Psoas muscle (tissue), 8 donors: Measurements from ENCODE around the gene WFDC10B. TPM values are rescaled to one million over a fixed set of nuclear protein-coding genes. Genes with fewer than 3 reads are reported as not detected.

ENCODE experiments used
- ATAC-seq, 4 donors: fragments of 200-7000 bp; cut with Tn5 transposase; one replicate each; pipeline ENCODE4 v1.9.1; 2020; ENCODE audit warnings: moderate library complexity in 3 of 4, mild to moderate bottlenecking in 2 of 4
- DNase-seq, 2 donors: peaks; one replicate each; pipeline ENCODE4 v3.0.0-alpha.2; 2020
- H3K27ac ChIP-seq: fragments of 200-600 bp; one replicate; pipeline ENCODE4 v1.8.0; 2022
- H3K27me3 ChIP-seq, 3 donors: fragments of 200-600 bp in 1 of 3; one replicate each; pipeline versions ENCODE4 v1.6.1 to v1.8.0; 2013 to 2022; ENCODE audit warnings: low read length in 2 of 3, mild to moderate bottlenecking in 2 of 3, moderate library complexity in 1 of 3; ENCODE audit not compliant: insufficient read depth in 3 of 3
- H3K36me3 ChIP-seq, 2 donors: fragments of 200-600 bp in 1 of 2; one replicate each; pipeline versions ENCODE4 v1.6.1 to v1.8.0; 2013 to 2022; ENCODE audit warnings: low read depth in 1 of 2, mild to moderate bottlenecking in 1 of 2, moderate library complexity in 1 of 2; ENCODE audit not compliant: insufficient read depth in 1 of 2
- H3K4me1 ChIP-seq: fragments of 200-600 bp; one replicate; pipeline ENCODE4 v1.8.0; 2022
- H3K4me3 ChIP-seq: fragments of 200-600 bp; one replicate; pipeline ENCODE4 v1.8.0; 2022; ENCODE audit warnings: mild to moderate bottlenecking
- H3K9me3 ChIP-seq: fragments of 200-600 bp; one replicate; pipeline ENCODE4 v1.8.0; 2022
- WGBS, 3 donors: extraction: QIAGEN DNeasy Blood & Tissue Kit; methylation state at CpG; one replicate each; pipeline versions ENCODE4 v1.1.6 to v1.1.7; 2013; 5-methylcytosine and 5-hydroxymethylcytosine counted together
- intact Hi-C, 2 donors: fragments of 100-400 bp; cut with DNase I; formaldehyde crosslinking; loops; one replicate each; pipeline versions ENCODE4 v1.11.0 to v1.14.2; 2022
- long read RNA-seq, 2 donors: library from polyadenylated mRNA; unstranded; transcript quantifications; one replicate each; pipeline ENCODE4 v2.0.0, GENCODE V29; 2021
- polyA plus RNA-seq, 3 donors: library from polyadenylated mRNA; stranded (reverse); fragments of 200-250 nt; gene quantifications; one replicate each; pipeline ENCODE4 v1.2.3, GENCODE V29; 2013
- total RNA-seq, 4 donors: library from RNA; stranded (reverse); fragmentation: NEBNext Ultra II Directional in 2 of 4; extraction: Animal tissue kit (Norgen Biotek cat#: 25700) in 2 of 4; gene quantifications; one replicate each; pipeline versions ENCODE4 v1.2.1 to v1.2.4, GENCODE V29; 2021 to 2023
- TF ChIP-seq, protein P1 (sequence below): fragments of 200-600 bp; IDR thresholded peaks from one replicate; pipeline ENCODE4 v1.8.0; 2022; ENCODE audit warnings: antibody characterized with exemption
- donor health status: healthy with polysubstance abuse.
- donor health status: DM: no; HTN: no; CAD: no; lungs with moderate emphysema.
- donor health status: Bipolar disorder and iron deficiency.
- donor health status: healthy.
- donor health status: DM: yes; HTN: yes; CAD: no.
- donor health status: DM: no; HTN: no; CAD: no.
- donor health status: DM: no; HTN: no; CAD: no.
- donor health status: DM: yes; HTN: yes; CAD: no.

WFDC10B gene
- total RNA-seq = not detected
- polyA plus RNA-seq = not detected
- long read RNA-seq, donor 1 = 0 reads
- long read RNA-seq, donor 2 = 0 reads

DNA sequence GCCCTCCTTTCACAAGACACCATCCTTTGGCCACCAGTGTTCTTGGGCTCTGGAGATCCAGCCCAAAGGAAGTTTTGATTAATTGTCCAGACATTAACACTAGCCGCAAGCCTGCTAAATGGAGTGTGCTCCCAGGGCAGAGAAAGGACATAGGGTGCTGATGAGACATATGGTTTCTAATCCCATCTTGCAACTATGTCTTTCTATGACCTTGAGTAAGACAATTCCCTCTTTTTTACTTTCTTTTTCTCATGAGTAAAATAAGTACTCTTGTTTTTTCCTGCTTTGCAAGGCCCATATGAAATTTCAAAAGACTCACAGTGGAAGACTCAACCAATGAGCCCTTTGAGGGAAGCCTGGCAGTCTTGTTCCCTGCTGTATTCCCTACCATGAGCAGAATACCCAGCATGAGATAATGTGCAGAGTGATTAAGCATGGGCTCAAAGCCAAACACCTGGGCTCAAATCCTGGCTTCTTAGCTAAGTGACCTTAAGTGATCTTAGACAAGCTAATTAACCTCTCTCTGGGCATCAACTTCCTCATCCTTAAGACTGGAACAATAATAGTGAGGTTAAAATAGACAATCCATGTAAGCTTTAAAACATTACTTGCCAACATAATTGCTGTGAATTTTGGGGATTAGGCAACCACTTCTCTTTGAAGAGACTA is at the start of gene WFDC10B:
WFDC10B (minus strand) TSS at position 51 of the 669 bp plus-strand sequence. CDS start 19,027 bp downstream, outside the sequence.
- no peaks in the 10 kb centered on the region for H3K27me3 ChIP-seq
- ATAC-seq (no peak), DNase-seq (no peak)
- no peak within 1 kb of the TSS for H3K27ac ChIP-seq
- WGBS, 3 donors = 44 to 55% (median 54%) methylated on average over 1 of the region's 1 CpG
- H3K4me1 ChIP-seq = no peaks in the 10 kb centered on the region
- TF ChIP-seq, protein P1, sequence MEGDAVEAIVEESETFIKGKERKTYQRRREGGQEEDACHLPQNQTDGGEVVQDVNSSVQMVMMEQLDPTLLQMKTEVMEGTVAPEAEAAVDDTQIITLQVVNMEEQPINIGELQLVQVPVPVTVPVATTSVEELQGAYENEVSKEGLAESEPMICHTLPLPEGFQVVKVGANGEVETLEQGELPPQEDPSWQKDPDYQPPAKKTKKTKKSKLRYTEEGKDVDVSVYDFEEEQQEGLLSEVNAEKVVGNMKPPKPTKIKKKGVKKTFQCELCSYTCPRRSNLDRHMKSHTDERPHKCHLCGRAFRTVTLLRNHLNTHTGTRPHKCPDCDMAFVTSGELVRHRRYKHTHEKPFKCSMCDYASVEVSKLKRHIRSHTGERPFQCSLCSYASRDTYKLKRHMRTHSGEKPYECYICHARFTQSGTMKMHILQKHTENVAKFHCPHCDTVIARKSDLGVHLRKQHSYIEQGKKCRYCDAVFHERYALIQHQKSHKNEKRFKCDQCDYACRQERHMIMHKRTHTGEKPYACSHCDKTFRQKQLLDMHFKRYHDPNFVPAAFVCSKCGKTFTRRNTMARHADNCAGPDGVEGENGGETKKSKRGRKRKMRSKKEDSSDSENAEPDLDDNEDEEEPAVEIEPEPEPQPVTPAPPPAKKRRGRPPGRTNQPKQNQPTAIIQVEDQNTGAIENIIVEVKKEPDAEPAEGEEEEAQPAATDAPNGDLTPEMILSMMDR = no peak
- H3K4me3 ChIP-seq = no peak within 1 kb of the TSS
- H3K36me3 ChIP-seq = no peaks in the 10 kb centered on the region
- intact Hi-C loops = no loop called here
- no peaks in the 10 kb centered on the region for H3K9me3 ChIP-seq

DNA sequence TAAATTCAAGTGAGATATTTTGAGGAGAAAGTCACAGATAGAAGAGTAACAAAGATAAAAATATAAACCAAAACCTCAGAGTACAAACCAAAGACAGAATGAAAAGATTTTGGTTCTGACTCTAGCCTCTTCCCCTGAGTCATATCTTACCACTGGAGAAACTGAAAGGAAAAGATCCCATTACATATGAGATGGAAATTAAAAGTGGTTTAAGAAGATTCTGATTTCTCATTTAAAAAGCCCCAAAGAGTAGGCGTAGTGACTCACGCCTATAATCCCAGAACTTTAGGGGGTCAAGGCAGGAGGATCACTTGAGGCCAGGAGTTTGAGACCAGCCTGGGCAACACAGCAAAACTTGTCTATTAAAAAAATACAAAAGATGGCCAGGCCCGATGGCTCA is 47.9 kb upstream of the WFDC10B start:
- Histone ChIP-seq H3K27me3 (peaks cover 0 to 4% (median 0%) of the 10 kb centered on the region in 3 donors), H3K4me3 (no peak overlapping the region), H3K27ac (no peak overlapping the region), H3K36me3 (no peaks in the 10 kb centered on the region), H3K4me1 (no peaks in the 10 kb centered on the region), H3K9me3 (no peaks in the 10 kb centered on the region)
- WGBS, 3 donors = 82 to 96% (median 90%) methylated on average over 3 of the region's 3 CpGs
- ATAC-seq = no peak
- intact Hi-C loops = no loop called here
- DNase-seq = no peak
- TF ChIP-seq, protein P1 = no peak

DNA sequence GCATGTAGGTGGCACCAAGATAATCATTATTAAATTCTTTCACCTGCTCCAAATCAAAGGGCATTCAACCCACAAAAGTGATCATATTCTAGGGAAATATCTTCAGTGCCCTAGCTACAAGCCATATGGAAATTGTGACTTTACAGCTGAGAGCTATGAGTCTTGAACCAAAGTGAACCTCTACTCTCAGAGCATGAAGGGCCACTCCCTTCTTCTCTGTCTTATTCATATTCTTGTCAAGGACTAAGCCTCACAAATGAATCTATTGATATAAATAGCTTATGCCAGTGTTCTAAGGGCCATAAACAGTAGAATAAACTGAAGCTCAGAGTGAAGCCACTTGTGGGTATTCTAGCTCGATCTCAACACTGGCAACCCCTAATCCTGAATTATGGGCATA is 46.9 kb upstream of the WFDC10B start:
- intact Hi-C loops = no loop called here
- no peak overlapping the region for H3K27ac ChIP-seq
- TF ChIP-seq, protein P1 = no peak
- H3K4me1 ChIP-seq = no peaks in the 10 kb centered on the region
- ATAC-seq = no peak
- no peaks in the 10 kb centered on the region for H3K36me3 ChIP-seq
- H3K9me3 ChIP-seq = no peaks in the 10 kb centered on the region
- no peak for DNase-seq
- whole genome bisulfite sequencing, 3 donors = 79 to 89% (median 85%) methylated on average over 1 of the region's 1 CpG
- no peak overlapping the region for H3K4me3 ChIP-seq
- peaks cover 0 to 4% (median 0%) of the 10 kb centered on the region in 3 donors for H3K27me3 ChIP-seq

DNA sequence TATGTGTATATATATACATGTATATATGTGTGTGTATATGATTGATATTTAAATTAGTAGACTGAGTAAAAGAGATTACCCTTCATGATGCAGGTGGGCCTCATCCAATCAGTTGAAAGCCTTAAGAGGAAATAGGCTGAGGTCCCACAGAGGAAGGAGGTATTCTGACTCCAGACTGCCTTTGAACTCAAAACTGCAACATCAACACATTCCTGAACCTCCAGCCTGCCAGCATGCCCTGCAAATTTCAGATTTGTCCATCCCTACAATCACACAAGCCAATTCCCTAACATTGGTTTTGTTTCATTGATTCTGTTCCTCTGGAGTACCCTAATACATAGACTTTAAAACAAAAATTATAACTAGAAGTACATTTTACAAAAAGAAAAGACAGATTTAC is 40.2 kb upstream of the WFDC10B start:
- H3K27me3 ChIP-seq = no peaks in the 10 kb centered on the region
- intact Hi-C loops = no loop called here
- no peak overlapping the region for H3K27ac ChIP-seq
- TF ChIP-seq, protein P1 = no peak
- H3K4me3 ChIP-seq = no peak overlapping the region
- no peaks in the 10 kb centered on the region for H3K36me3 ChIP-seq
- no peak for DNase-seq
- H3K9me3 ChIP-seq = no peaks in the 10 kb centered on the region
- no peak for ATAC-seq
- no peaks in the 10 kb centered on the region for H3K4me1 ChIP-seq

DNA sequence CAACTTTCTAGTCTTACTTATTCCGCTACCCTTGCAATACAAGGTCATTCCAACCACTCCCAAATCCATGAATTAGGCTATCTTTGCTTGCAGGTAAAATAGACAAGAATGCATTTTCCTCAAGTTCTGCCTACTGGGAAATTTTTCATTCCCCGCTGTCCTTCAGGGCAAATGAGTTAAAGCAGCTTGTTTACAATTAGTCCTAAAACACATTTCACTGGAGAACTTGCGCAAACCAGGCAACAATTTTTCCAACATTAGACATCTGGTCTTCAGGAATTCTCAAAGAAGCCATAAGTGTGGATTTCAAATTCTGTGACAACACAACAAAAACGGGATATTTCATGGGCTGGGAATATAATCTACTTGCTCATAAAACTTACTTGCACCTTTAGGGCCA is 37.8 kb upstream of the WFDC10B start:
- intact Hi-C loops = no loop called here
- 85 to 88% (median 87%) methylated on average over 4 of the region's 4 CpGs for WGBS, 3 donors
- H3K4me1 ChIP-seq = no peaks in the 10 kb centered on the region
- DNase-seq (no peak), ATAC-seq (no peak)
- no peaks in the 10 kb centered on the region for H3K9me3 ChIP-seq
- no peak overlapping the region for H3K27ac ChIP-seq
- TF ChIP-seq, protein P1 = no peak
- H3K36me3 ChIP-seq = no peaks in the 10 kb centered on the region
- no peaks in the 10 kb centered on the region for H3K27me3 ChIP-seq
- H3K4me3 ChIP-seq = no peak overlapping the region
